CD4-positive, alpha-beta T cell (primary cell): ENCODE data around the gene ITFG2. TPM values are rescaled to one million over a fixed set of nuclear protein-coding genes. Genes with fewer than 3 reads are reported as not detected.

Source experiments
- ATAC-seq: fragments of 200-7000 bp; cut with Tn5 transposase; one replicate; pipeline ENCODE4 v1.10.0; 2022; ENCODE audit warnings: mild to moderate bottlenecking; ENCODE audit not compliant: poor library complexity
- CTCF ChIA-PET: fragments of 350-600 bp; sonication (Branson Sonifier 250); formaldehyde crosslinking; loops from one replicate; lab custom pipeline; 2021; ENCODE audit warnings: antibody characterized with exemption, inconsistent platforms; lab: Charles Lee
- POLR2A ChIA-PET: fragments of 350-600 bp; sonication (Branson Sonifier 250); formaldehyde crosslinking; loops from one replicate; lab custom pipeline; 2021; ENCODE audit warnings: antibody characterized with exemption, inconsistent platforms; lab: Charles Lee
- DNase-seq, 14 experiments: peaks; one replicate each; pipeline ENCODE4 v3.0.0-alpha.2; 2013 to 2020; ENCODE audit warnings: mixed read lengths in 2 of 14
- H3K27ac ChIP-seq, 2 donors: one replicate each; pipeline versions ENCODE4 v1.5.1 to v1.7.0; 2013; ENCODE audit warnings: low read length in 2 of 2, low read depth in 1 of 2, mild to moderate bottlenecking in 1 of 2
- H3K27me3 ChIP-seq, 2 experiments: 1 replicate in 1 of 2; 2 replicates in 1 of 2; pipeline versions ENCODE4 v1.6.1 to v1.7.0; 2013; ENCODE audit warnings: low read length in 2 of 2, control low read depth in 1 of 2, mild to moderate bottlenecking in 1 of 2, moderate library complexity in 1 of 2; ENCODE audit not compliant: insufficient read depth in 2 of 2, control insufficient read depth in 1 of 2
- H3K36me3 ChIP-seq: one replicate; pipeline ENCODE4 v1.6.1; 2013; ENCODE audit warnings: low read length, control low read depth; ENCODE audit not compliant: insufficient read depth
- H3K4me1 ChIP-seq: one replicate; pipeline ENCODE4 v1.6.1; 2013; ENCODE audit warnings: low read length, control low read depth; ENCODE audit not compliant: insufficient read depth
- H3K4me3 ChIP-seq: one replicate; pipeline ENCODE4 v1.5.1; 2013; ENCODE audit warnings: mild to moderate bottlenecking, low read length, moderate library complexity
- H3K9me3 ChIP-seq, 2 experiments: 1 replicate in 1 of 2; 2 replicates in 1 of 2; pipeline versions ENCODE4 v1.6.1 to v1.7.0; 2013; ENCODE audit warnings: low read length in 2 of 2, mild to moderate bottlenecking in 2 of 2, control low read depth in 1 of 2, moderate library complexity in 1 of 2; ENCODE audit not compliant: control insufficient read depth in 1 of 2, insufficient read depth in 1 of 2
- H3K27ac Mint-ChIP-seq: one replicate; pipeline ENCODE4 v1.8.0; 2020; ENCODE audit warnings: mixed read lengths
- H3K27me3 Mint-ChIP-seq: one replicate; pipeline ENCODE4 v1.8.0; 2021; ENCODE audit warnings: mixed read lengths
- H3K36me3 Mint-ChIP-seq: one replicate; pipeline ENCODE4 v1.8.0; 2021; ENCODE audit warnings: low read depth, mixed read lengths
- H3K4me1 Mint-ChIP-seq: one replicate; pipeline ENCODE4 v1.8.0; 2021; ENCODE audit warnings: low read depth, mixed read lengths
- H3K4me3 Mint-ChIP-seq: one replicate; pipeline ENCODE4 v1.8.0; 2020; ENCODE audit warnings: mild to moderate bottlenecking, mixed read lengths
- H3K9me3 Mint-ChIP-seq: one replicate; pipeline ENCODE4 v1.8.0; 2020; ENCODE audit warnings: mixed read lengths
- CTCF ChIP-seq: fragments of 200-600 bp; IDR thresholded peaks from one replicate; pipeline ENCODE4 v1.8.0; 2022; ENCODE audit warnings: antibody characterized with exemption, mild to moderate bottlenecking
- intact Hi-C, 2 experiments: fragments of 100-400 bp; cut with DNase I in 1 of 2; cut with micrococcal nuclease in 1 of 2; formaldehyde crosslinking; loops; one replicate each; pipeline versions ENCODE4 v1.15.1 to v1.9.0; 2023 to 2025; cut with DNase I, micrococcal nuclease
- total RNA-seq, 174 experiments: library from RNA in 2 of 174; stranded (reverse) in 2 of 174; gene quantifications; one replicate each; pipeline ENCODE4 v1.2.3 and lab custom pipeline; 2021 to 2026

ITFG2 gene
- total RNA-seq, 2 experiments from 2014 or later: 61.3 to 68.5 TPM

GRCh38 chr12:2813214-2814185 is 1.0 kb downstream of the ITFG2 start:
- Mint-ChIP-seq H3K27ac (peak overlapping the region; percentile 99), H3K4me3 (peak overlapping the region; percentile 96), H3K4me1 (peaks cover 43% of the 10 kb centered on the region), H3K27me3 (no peaks in the 10 kb centered on the region), H3K36me3 (peaks cover 45% of the 10 kb centered on the region), H3K9me3 (no peaks in the 10 kb centered on the region)
- TF ChIP-seq CTCF: peak; percentile 74
- DNase-seq: peak in 13 of 14 experiments; percentile 16 to 73 (median 32)
- Histone ChIP-seq H3K4me1 (peaks cover 18% of the 10 kb centered on the region), H3K27me3 (no peaks in the 10 kb centered on the region), H3K27ac (peak overlapping the region; percentile 91 to 93), H3K4me3 (peak overlapping the region; percentile 82), H3K9me3 (no peaks in the 10 kb centered on the region), H3K36me3 (peaks cover 30% of the 10 kb centered on the region)
- peak; percentile 12 for ATAC-seq
- ChIA-PET CTCF (interaction anchor here (1.0 to 2.6 kb wide), 3 partner anchors 18 to 131 kb away, joined by 4 to 12 read pairs (median 4); no protein-coding TSS in a partner anchor), POLR2A (interaction anchor here (0.6 to 2.1 kb wide), 6 partner anchors 13 to 122 kb away, joined by 3 to 37 read pairs (median 4); partner anchors contain the start of genes FKBP4, FOXM1, NRIP2 and RHNO1)
- intact Hi-C loops: loop anchor here (1.0 to 5.0 kb wide), 5 partner anchors 19 to 130 kb away; partner anchors contain the start of genes FKBP4 (in 1 of the 2), FOXM1 (in 1 of the 2) and RHNO1 (in 1 of the 2)

- no peak for TF ChIP-seq CTCF
- CTCF ChIA-PET: no interaction called here
- Mint-ChIP-seq H3K4me1 (peaks cover 13% of the 10 kb centered on the region), H3K9me3 (no peaks in the 10 kb centered on the region), H3K27ac (no peak overlapping the region), H3K27me3 (no peaks in the 10 kb centered on the region), H3K36me3 (peaks cover 89% of the 10 kb centered on the region), H3K4me3 (no peak overlapping the region)
- H3K4me1 ChIP-seq: peaks cover 4% of the 10 kb centered on the region
- POLR2A ChIA-PET: no interaction called here
- no peak overlapping the region for H3K27ac ChIP-seq
- peaks cover 82% of the 10 kb centered on the region for H3K36me3 ChIP-seq
- no peak overlapping the region for H3K4me3 ChIP-seq
- DNase-seq: no peak
- intact Hi-C loops: no loop called here
- no peak for ATAC-seq
- H3K27me3 ChIP-seq: no peaks in the 10 kb centered on the region
- H3K9me3 ChIP-seq: no peaks in the 10 kb centered on the region
These were observed 7.3 kb downstream of the ITFG2 start for GRCh38 chr12:2819810-2820209.

GRCh38 chr12:2820432-2820831 is 8.0 kb downstream of the ITFG2 start:
- Histone ChIP-seq H3K36me3 (peaks cover 85% of the 10 kb centered on the region), H3K27me3 (no peaks in the 10 kb centered on the region), H3K27ac (no peak overlapping the region), H3K4me1 (no peaks in the 10 kb centered on the region), H3K4me3 (no peak overlapping the region), H3K9me3 (no peaks in the 10 kb centered on the region)
- no peak for TF ChIP-seq CTCF
- DNase-seq (no peak), ATAC-seq (no peak)
- no peak overlapping the region for H3K27ac Mint-ChIP-seq
- POLR2A ChIA-PET: no interaction called here
- CTCF ChIA-PET: no interaction called here
- intact Hi-C loops: no loop called here
- no peaks in the 10 kb centered on the region for H3K9me3 Mint-ChIP-seq
- peaks cover 91% of the 10 kb centered on the region for H3K36me3 Mint-ChIP-seq
- no peaks in the 10 kb centered on the region for H3K27me3 Mint-ChIP-seq
- H3K4me1 Mint-ChIP-seq: peaks cover 8% of the 10 kb centered on the region
- H3K4me3 Mint-ChIP-seq: no peak overlapping the region
